Keratinocyte (primary cell): ENCODE results near the gene STEEP1. TPM values are rescaled to one million over a fixed set of nuclear protein-coding genes. Genes with fewer than 3 reads are reported as not detected.

Source experiments
- DNase-seq: peaks from one replicate; pipeline ENCODE4 v3.0.0-alpha.2; 2011; ENCODE audit warnings: low read depth, missing footprints, low spot score
- FAIRE-seq: peaks from 2 replicates; lab custom pipeline; 2011; peaks lifted over from hg19 to GRCh38; lab: Jason Lieb, UNC
- H2AFZ ChIP-seq: 2 replicates; pipeline ENCODE4 v1.6.0; 2012; ENCODE audit warnings: low read length, control low read depth, inconsistent platforms; ENCODE audit not compliant: control insufficient read depth
- H3K27ac ChIP-seq: 2 replicates; pipeline ENCODE4 v1.5.1; 2011; ENCODE audit warnings: low read length; ENCODE audit not compliant: control insufficient read depth, insufficient read depth
- H3K27me3 ChIP-seq: 3 replicates; pipeline ENCODE4 v1.6.0; 2011; ENCODE audit warnings: low read length; ENCODE audit not compliant: control insufficient read depth, insufficient read depth; ENCODE audit errors: extremely low read depth
- H3K36me3 ChIP-seq, 2 experiments: 2 replicates in 1 of 2; 3 replicates in 1 of 2; pipeline ENCODE4 v1.5.1; 2011; ENCODE audit warnings: low read length in 2 of 2, mild to moderate bottlenecking in 1 of 2; ENCODE audit not compliant: control insufficient read depth in 2 of 2, insufficient read depth in 2 of 2; ENCODE audit errors: extremely low read depth in 1 of 2
- H3K4me1 ChIP-seq: 3 replicates; pipeline ENCODE4 v1.5.1; 2011; ENCODE audit warnings: low read length; ENCODE audit not compliant: control insufficient read depth, insufficient read depth; ENCODE audit errors: extremely low read depth
- H3K4me2 ChIP-seq: 3 replicates; pipeline ENCODE4 v1.6.0; 2011; ENCODE audit warnings: low read depth, low read length; ENCODE audit not compliant: control insufficient read depth, insufficient read depth; ENCODE audit errors: extremely low read depth
- H3K4me3 ChIP-seq, 3 experiments: fragments of 200-600 bp in 1 of 3; sonication (generic) in 1 of 3; 2 replicates in 2 of 3; 3 replicates in 1 of 3; pipeline ENCODE4 v1.5.1; 2011 to 2016; ENCODE audit warnings: low read length in 3 of 3, mild to moderate bottlenecking in 3 of 3, control low read depth in 2 of 3, inconsistent platforms in 1 of 3, low read depth in 1 of 3, mixed read lengths in 1 of 3, mixed run types in 1 of 3, moderate library complexity in 1 of 3; ENCODE audit not compliant: control insufficient read depth in 2 of 3, insufficient read depth in 2 of 3; ENCODE audit errors: extremely low read depth in 1 of 3
- H3K79me2 ChIP-seq: 2 replicates; pipeline ENCODE4 v1.6.0; 2012; ENCODE audit warnings: low read length; ENCODE audit not compliant: control insufficient read depth, insufficient read depth
- H3K9ac ChIP-seq: 3 replicates; pipeline ENCODE4 v1.6.0; 2011; ENCODE audit warnings: low read length; ENCODE audit not compliant: control insufficient read depth, insufficient read depth; ENCODE audit errors: extremely low read depth
- H3K9me1 ChIP-seq: 3 replicates; pipeline ENCODE4 v1.6.0; 2011; ENCODE audit warnings: low read length; ENCODE audit not compliant: control insufficient read depth, insufficient read depth; ENCODE audit errors: extremely low read depth
- H3K9me3 ChIP-seq: 2 replicates; pipeline ENCODE4 v1.5.1; 2012; ENCODE audit warnings: low read depth, low read length; ENCODE audit not compliant: control insufficient read depth
- H4K20me1 ChIP-seq: 3 replicates; pipeline ENCODE4 v1.6.0; 2011; ENCODE audit warnings: low read length; ENCODE audit not compliant: control insufficient read depth, insufficient read depth; ENCODE audit errors: extremely low read depth
- EZH2 ChIP-seq: IDR thresholded peaks from one replicate; pipeline ENCODE4 v1.6.1; 2012; ENCODE audit warnings: inconsistent platforms, mild to moderate bottlenecking, low read length, moderate library complexity
- dilution Hi-C: fragments of 300-500 bp; cut with MboI; formaldehyde crosslinking; loops from one replicate; pipeline ENCODE4 v1.7.0; 2020; ENCODE audit warnings: low sequenced_read_pairs; ENCODE audit not compliant: extremely low pct_ligation_motif_present
- polyA plus RNA-seq, 5 experiments: library from polyadenylated mRNA; depleted of rRNA in 3 of 5; stranded (reverse) in 3 of 5; stranded (forward) in 1 of 5; unstranded in 1 of 5; fragments of >200 nt; gene quantifications; 1 replicate in 1 of 5; 2 replicates in 3 of 5; 3 replicates in 1 of 5; pipeline versions ENCODE4 v1.2.1 to v1.2.3, GENCODE V29; 2011 to 2012; ENCODE audit warnings: missing spikeins in 2 of 5, low read depth in 1 of 5, low replicate concordance in 1 of 5
- TF ChIP-seq, protein P1 (sequence below), 3 experiments: IDR thresholded peaks in 1 of 3; conservative IDR thresholded peaks in 1 of 3; optimal IDR thresholded peaks in 1 of 3; 2 replicates in 2 of 3; 3 replicates in 1 of 3; pipeline versions ENCODE3 to v1.5.1; 2011; ENCODE audit warnings: low read length in 3 of 3, mild to moderate bottlenecking in 3 of 3, moderate library complexity in 2 of 3, control low read depth in 1 of 3, inconsistent platforms in 1 of 3; ENCODE audit not compliant: insufficient read depth in 2 of 3; ENCODE audit errors: extremely low read depth in 1 of 3

The STEEP1 gene
- polyA plus RNA-seq, 1 donor (not counting 4 experiments of a cell fraction or from before 2014, with no cell fraction given), result 23.3 TPM

DNA sequence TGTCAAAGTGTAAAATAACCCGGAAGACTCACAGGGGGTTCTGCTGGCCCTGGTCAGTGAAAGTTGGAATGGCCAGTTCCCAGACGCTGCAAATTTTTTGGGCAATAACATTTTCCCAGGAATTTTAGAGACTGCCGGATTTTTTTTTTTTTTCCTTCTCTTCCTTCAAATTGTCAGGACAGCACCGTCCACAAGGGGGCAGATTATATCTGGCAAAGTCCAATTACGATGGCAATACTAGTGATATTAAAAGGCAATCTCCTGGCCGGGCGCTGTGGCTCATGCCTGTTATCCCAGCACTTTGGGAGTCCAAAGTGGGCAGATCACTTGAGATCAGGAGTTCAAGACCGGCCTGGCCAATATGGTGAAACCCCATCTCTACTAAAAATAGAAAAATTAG, 76.5 kb downstream of the STEEP1 start:
- no peak overlapping the region for H2AFZ ChIP-seq
- H3K4me2 ChIP-seq, result no peak overlapping the region
- H3K4me3 ChIP-seq, result no peak overlapping the region
- no peaks in the 10 kb centered on the region for H3K9me3 ChIP-seq
- DNase-seq (no peak), FAIRE-seq (peak; percentile 17)
- TF ChIP-seq, protein P1, sequence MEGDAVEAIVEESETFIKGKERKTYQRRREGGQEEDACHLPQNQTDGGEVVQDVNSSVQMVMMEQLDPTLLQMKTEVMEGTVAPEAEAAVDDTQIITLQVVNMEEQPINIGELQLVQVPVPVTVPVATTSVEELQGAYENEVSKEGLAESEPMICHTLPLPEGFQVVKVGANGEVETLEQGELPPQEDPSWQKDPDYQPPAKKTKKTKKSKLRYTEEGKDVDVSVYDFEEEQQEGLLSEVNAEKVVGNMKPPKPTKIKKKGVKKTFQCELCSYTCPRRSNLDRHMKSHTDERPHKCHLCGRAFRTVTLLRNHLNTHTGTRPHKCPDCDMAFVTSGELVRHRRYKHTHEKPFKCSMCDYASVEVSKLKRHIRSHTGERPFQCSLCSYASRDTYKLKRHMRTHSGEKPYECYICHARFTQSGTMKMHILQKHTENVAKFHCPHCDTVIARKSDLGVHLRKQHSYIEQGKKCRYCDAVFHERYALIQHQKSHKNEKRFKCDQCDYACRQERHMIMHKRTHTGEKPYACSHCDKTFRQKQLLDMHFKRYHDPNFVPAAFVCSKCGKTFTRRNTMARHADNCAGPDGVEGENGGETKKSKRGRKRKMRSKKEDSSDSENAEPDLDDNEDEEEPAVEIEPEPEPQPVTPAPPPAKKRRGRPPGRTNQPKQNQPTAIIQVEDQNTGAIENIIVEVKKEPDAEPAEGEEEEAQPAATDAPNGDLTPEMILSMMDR (optimal IDR thresholded peaks at IDR 0.05 in 1 of 3, IDR thresholded peaks at IDR 0.05 in 1 of 3, conservative IDR thresholded peaks at IDR 0.05 in 1 of 3; ENCODE audit: extremely low read depth in 1 of 3, insufficient read depth in 2 of 3, low read length in 3 of 3), result peak; percentile 41 to 42 (median 42)
- no peak for TF ChIP-seq EZH2
- no peak overlapping the region for H3K9ac ChIP-seq
- H3K4me1 ChIP-seq, result peaks cover 3% of the 10 kb centered on the region
- dilution Hi-C loops, result no loop called here
- no peaks in the 10 kb centered on the region for H3K27me3 ChIP-seq
- no peaks in the 10 kb centered on the region for H3K79me2 ChIP-seq
- H3K9me1 ChIP-seq, result no peaks in the 10 kb centered on the region
- no peak overlapping the region for H3K27ac ChIP-seq
- H4K20me1 ChIP-seq, result no peaks in the 10 kb centered on the region
- no peaks in the 10 kb centered on the region for H3K36me3 ChIP-seq

Other genes with a start within 250 kb of the STEEP1 start
- gene SLC25A43, start 166.1 kb downstream of the STEEP1 start, polyA plus RNA-seq, result 10.3 to 29.5 TPM (median 23.0 TPM) in 3 replicates
- gene SLC25A5, start 97.0 kb downstream of the STEEP1 start, polyA plus RNA-seq, result 310 to 608 TPM (median 447 TPM) in 3 replicates
- gene UBE2A, start 9.2 kb upstream of the STEEP1 start, polyA plus RNA-seq, result 49.0 to 81.6 TPM (median 76.2 TPM) in 3 replicates
- gene NKRF, start 41.0 kb upstream of the STEEP1 start, polyA plus RNA-seq, result 6.8 to 11.0 TPM (median 10.6 TPM) in 3 replicates
- 9.8 to 14.0 TPM (median 12.6 TPM) in 3 replicates for gene SEPTIN6, start 127.8 kb upstream of the STEEP1 start, polyA plus RNA-seq
- gene SOWAHD, start 193.2 kb upstream of the STEEP1 start, polyA plus RNA-seq, result 0.05 TPM in 2 of 3 replicates, not detected in the other
- 2,139 to 2,988 TPM (median 2,842 TPM) in 3 replicates for gene RPL39, start 226.2 kb upstream of the STEEP1 start, polyA plus RNA-seq